IMR-90 (cell line): Measurements from ENCODE around the gene NT5C3A. TPM values are rescaled to one million over a fixed set of nuclear protein-coding genes. Genes with fewer than 3 reads are reported as not detected.
"Not testable (repeated sequence)": the region's sequence is repeated elsewhere in the genome, so short reads cannot be mapped to it uniquely, and the experiment has no call there.

Source experiments
- ATAC-seq: fragments of 200-7000 bp; cut with Tn5 transposase; 2 replicates; pipeline ENCODE4 v1.9.1; 2020; ENCODE audit warnings: low read depth, mild to moderate bottlenecking, moderate library complexity
- BruUV-seq: library from RNA; stranded (reverse); fragments of 400-500 nt; replicated peaks from 2 replicates; lab custom pipeline; 2021; lab: Mats Ljungman, UMichigan
- CTCF ChIA-PET: fragments of 300-600 bp; formaldehyde crosslinking; extraction: SDS; loops from one replicate; lab custom pipeline; 2021; ENCODE audit warnings: antibody characterized with exemption; lab: Yijun Ruan, JAX
- POLR2A ChIA-PET: fragments of 300-600 bp; sonication (Branson Sonifier 250); formaldehyde crosslinking; loops from one replicate; lab custom pipeline; 2022; ENCODE audit warnings: antibody characterized with exemption; ENCODE audit not compliant: unreplicated experiment; lab: Charles Lee
- DNase-seq: peaks from one replicate; pipeline ENCODE4 v3.0.0; 2013
- H2AFZ ChIP-seq: replicated peaks from 2 replicates; pipeline ENCODE3; 2013; ENCODE audit warnings: low read length, mild to moderate bottlenecking; ENCODE audit not compliant: poor library complexity
- H2AK5ac ChIP-seq: 2 replicates; pipeline ENCODE4 v1.6.1; 2013; ENCODE audit warnings: low read depth, low read length, inconsistent platforms
- H2AK9ac ChIP-seq: replicated peaks from 2 replicates; pipeline ENCODE3; 2013; ENCODE audit warnings: mild to moderate bottlenecking, low read depth, low read length, moderate library complexity; ENCODE audit not compliant: poor library complexity
- H2BK120ac ChIP-seq: 2 replicates; pipeline ENCODE4 v1.6.1; 2013; ENCODE audit warnings: low read depth, low read length, inconsistent platforms
- H2BK15ac ChIP-seq: 3 replicates; pipeline ENCODE4 v1.6.1; 2013; ENCODE audit warnings: low read depth, low read length, inconsistent platforms
- H2BK20ac ChIP-seq: 2 replicates; pipeline ENCODE4 v1.6.1; 2013; ENCODE audit warnings: low read depth, mild to moderate bottlenecking, inconsistent platforms, low read length, moderate library complexity
- H2BK5ac ChIP-seq: 2 replicates; pipeline ENCODE4 v1.6.1; 2013; ENCODE audit warnings: mild to moderate bottlenecking, low read depth, low read length, inconsistent platforms; ENCODE audit not compliant: poor library complexity, severe bottlenecking
- H3K14ac ChIP-seq: replicated peaks from 2 replicates; pipeline ENCODE4 v1.6.1; 2013; ENCODE audit warnings: low read depth, low read length, inconsistent platforms
- H3K18ac ChIP-seq: 2 replicates; pipeline ENCODE4 v1.6.1; 2013; ENCODE audit warnings: low read depth, low read length, control low read depth
- H3K23ac ChIP-seq: 2 replicates; pipeline ENCODE4 v1.6.1; 2013; ENCODE audit warnings: low read depth, low read length, inconsistent platforms
- H3K27ac ChIP-seq: 2 replicates; pipeline ENCODE4 v1.5.1; 2013; ENCODE audit warnings: mild to moderate bottlenecking, control low read depth, low read length; ENCODE audit not compliant: insufficient read depth
- H3K27me3 ChIP-seq: 2 replicates; pipeline ENCODE4 v1.6.1; 2013; ENCODE audit warnings: low read length; ENCODE audit not compliant: control insufficient read depth, insufficient read depth
- H3K36me3 ChIP-seq: 2 replicates; pipeline ENCODE4 v1.6.1; 2013; ENCODE audit warnings: low read length, mixed read lengths; ENCODE audit not compliant: control insufficient read depth, insufficient read depth
- H3K4ac ChIP-seq: 2 replicates; pipeline ENCODE4 v1.6.1; 2013; ENCODE audit warnings: low read depth, low read length, inconsistent platforms
- H3K4me1 ChIP-seq: 2 replicates; pipeline ENCODE4 v1.6.1; 2013; ENCODE audit warnings: low read length, mixed read lengths; ENCODE audit not compliant: control insufficient read depth, insufficient read depth
- H3K4me2 ChIP-seq: 2 replicates; pipeline ENCODE4 v1.6.1; 2013; ENCODE audit warnings: low read depth, mild to moderate bottlenecking, control low read depth, low read length, moderate library complexity
- H3K4me3 ChIP-seq: 2 replicates; pipeline ENCODE4 v1.5.1; 2013; ENCODE audit warnings: low read depth, mild to moderate bottlenecking, control low read depth, low read length, moderate library complexity; ENCODE audit not compliant: insufficient read depth
- H3K56ac ChIP-seq: 2 replicates; pipeline ENCODE4 v1.6.1; 2013; ENCODE audit warnings: low read length, inconsistent platforms; ENCODE audit not compliant: insufficient read depth; ENCODE audit errors: extremely low read depth
- H3K79me1 ChIP-seq, 2 experiments: 2 replicates each; pipeline ENCODE4 v1.6.1; 2013; ENCODE audit warnings: low read length in 2 of 2, inconsistent platforms in 1 of 2, low read depth in 1 of 2
- H3K9ac ChIP-seq: 2 replicates; pipeline ENCODE4 v1.6.1; 2013; ENCODE audit warnings: low read depth, low read length, control low read depth
- H3K9me1 ChIP-seq: 2 replicates; pipeline ENCODE4 v1.6.1; 2013; ENCODE audit warnings: low read length, inconsistent platforms; ENCODE audit not compliant: insufficient read depth
- H3K9me3 ChIP-seq: 2 replicates; pipeline ENCODE4 v1.6.1; 2013; ENCODE audit warnings: low read length; ENCODE audit not compliant: control insufficient read depth, insufficient read depth
- H4K20me1 ChIP-seq: 2 replicates; pipeline ENCODE4 v1.6.1; 2013; ENCODE audit warnings: low read length, inconsistent platforms; ENCODE audit not compliant: insufficient read depth
- H4K5ac ChIP-seq: 2 replicates; pipeline ENCODE4 v1.6.1; 2013; ENCODE audit warnings: mild to moderate bottlenecking, low read depth, low read length, control low read depth
- H4K8ac ChIP-seq, 2 experiments: 2 replicates each; pipeline ENCODE4 v1.6.1; 2013; ENCODE audit warnings: low read depth in 2 of 2, low read length in 2 of 2, control low read depth in 1 of 2, inconsistent platforms in 1 of 2
- H4K91ac ChIP-seq: 2 replicates; pipeline ENCODE4 v1.6.1; 2013; ENCODE audit warnings: low read depth, low read length, inconsistent platforms; ENCODE audit not compliant: insufficient read depth
- MAFK ChIP-seq: IDR thresholded peaks from 2 replicates; pipeline ENCODE4 v1.6.1; 2012; ENCODE audit warnings: low read depth, low read length, improper control_type of control experiment
- WGBS, 2 experiments: methylation state at CpG; one replicate each; pipeline versions ENCODE4 v1.1.5 to v1.1.7; 2013; ENCODE audit warnings: missing lambda C conversion rate in 2 of 2; ENCODE audit not compliant: insufficient read length in 1 of 2; ENCODE audit errors: extremely low coverage in 2 of 2; 5-methylcytosine and 5-hydroxymethylcytosine counted together
- dilution Hi-C: fragments of 300-500 bp; cut with HindIII; formaldehyde crosslinking; loops from one replicate; pipeline ENCODE4 v1.14.3; 2018; ENCODE audit warnings: low sequenced_read_pairs; ENCODE audit not compliant: unreplicated experiment
- in situ Hi-C: fragments of 300-500 bp; cut with MboI; formaldehyde crosslinking; loops from 3 replicates; pipeline ENCODE4 v1.14.3; 2019; ENCODE audit warnings: low sequenced_read_pairs, inconsistent platforms, mixed read lengths
- intact Hi-C: fragments of 100-400 bp; cut with micrococcal nuclease; formaldehyde crosslinking; loops from 2 replicates; pipeline ENCODE4 v1.10.0; 2022
- polyA plus RNA-seq, 3 experiments: library from polyadenylated mRNA; depleted of rRNA; stranded (reverse); fragments of >200 nt; gene quantifications; 2 replicates each; pipeline ENCODE4 v1.2.3, GENCODE V29; 2012; ENCODE audit warnings: low replicate concordance in 1 of 3
- total RNA-seq: library from RNA; depleted of rRNA; stranded (reverse); fragments of >200 nt; gene quantifications from 2 replicates; pipeline ENCODE4 v1.2.3, GENCODE V29; 2012

NT5C3A gene
- total and polyA plus RNA-seq, 2 of the 4 experiments (the other 2 are of a cell fraction) = 11.3 to 12.2 TPM

GRCh38 chr7:32979902-32980301 is 82.7 kb downstream of the NT5C3A start:
- H4K91ac ChIP-seq, H3K9me3 ChIP-seq, H4K20me1 ChIP-seq, H4K5ac ChIP-seq, H3K14ac ChIP-seq, H3K4me1 ChIP-seq, H3K27me3 ChIP-seq, BruUV-seq, H2BK15ac ChIP-seq, H2BK5ac ChIP-seq, H3K23ac ChIP-seq, H3K4me3 ChIP-seq, dilution Hi-C loops, H3K27ac ChIP-seq, H3K4ac ChIP-seq, intact Hi-C loops, H3K56ac ChIP-seq, CTCF ChIA-PET, H3K4me2 ChIP-seq, POLR2A ChIA-PET, H2AK9ac ChIP-seq, H3K9me1 ChIP-seq, H3K79me1 ChIP-seq, in situ Hi-C loops, H3K18ac ChIP-seq, H2AK5ac ChIP-seq, H4K8ac ChIP-seq, DNase-seq, H2BK20ac ChIP-seq, H2AFZ ChIP-seq, H3K9ac ChIP-seq, ATAC-seq: not testable (repeated sequence)
- H3K36me3 ChIP-seq = peaks cover 16% of the 10 kb centered on the region
- WGBS, 2 experiments = no CpG with 5 or more reads among the region's 2 CpGs
- TF ChIP-seq MAFK = 0 out of 2 replicates have a peak, but pooled peaks have one; percentile 7
- peak overlapping the region; percentile 40; the same call in 1 of the 2 replicates for H2BK120ac ChIP-seq
